GM21619 (cell line): ENCODE data around the gene TBC1D22A.

Experiments used
- ATAC-seq: cut with Tn5 transposase; IDR thresholded peaks from one replicate; pipeline ENCODE4 v1.9.1; 2021; ENCODE audit not compliant: unreplicated experiment

Gene TBC1D22A

GRCh38 chr22:46946383-46946962 is 184.0 kb downstream of the TBC1D22A start:
- no peak for ATAC-seq

GRCh38 chr22:46947516-46948257 is 185.2 kb downstream of the TBC1D22A start:
- ATAC-seq = no peak

- no peak for ATAC-seq
These were observed 186.1 kb downstream of the TBC1D22A start for GRCh38 chr22:46948411-46949144.

- ATAC-seq = no peak
These were observed 188.9 kb downstream of the TBC1D22A start for GRCh38 chr22:46951350-46951749.

GRCh38 chr22:46951973-46952372 is 189.5 kb downstream of the TBC1D22A start:
- ATAC-seq = no peak

- ATAC-seq = no peak
These were observed 191.7 kb downstream of the TBC1D22A start for GRCh38 chr22:46953968-46954765.

GRCh38 chr22:46954781-46955180 is 192.3 kb downstream of the TBC1D22A start:
- no peak for ATAC-seq

- ATAC-seq = no peak
These were observed 194.2 kb downstream of the TBC1D22A start for GRCh38 chr22:46956498-46957215.

- ATAC-seq = no peak
These were observed 195.1 kb downstream of the TBC1D22A start for GRCh38 chr22:46957521-46957920.

- ATAC-seq = no peak
These were observed 195.7 kb downstream of the TBC1D22A start for GRCh38 chr22:46958191-46958590.

GRCh38 chr22:46958658-46959057 is 196.2 kb downstream of the TBC1D22A start:
- no peak for ATAC-seq

- ATAC-seq = no peak
These were observed 196.9 kb downstream of the TBC1D22A start for GRCh38 chr22:46959369-46959768.

GRCh38 chr22:46961591-46962295 is 199.3 kb downstream of the TBC1D22A start:
- no peak for ATAC-seq

GRCh38 chr22:46962406-46962805 is 200.0 kb downstream of the TBC1D22A start:
- no peak for ATAC-seq

GRCh38 chr22:46963672-46964545 is 201.5 kb downstream of the TBC1D22A start:
- no peak for ATAC-seq

GRCh38 chr22:46964773-46965550 is 202.5 kb downstream of the TBC1D22A start:
- no peak for ATAC-seq

GRCh38 chr22:46965555-46966494 is 203.4 kb downstream of the TBC1D22A start:
- no peak for ATAC-seq
